ENCODE data around the gene ZAP70.

The ZAP70 gene

GRCh38 chr2:97731274-97732020, 18.1 kb downstream of the ZAP70 start:
- TF ChIP-seq CTBP1 (IDR thresholded peaks at IDR 0.05; ENCODE audit: borderline replicate concordance) (no peak), PKNOX1 (IDR thresholded peaks at IDR 0.05) (no peak), LEF1 (IDR thresholded peaks at IDR 0.05; ENCODE audit: borderline replicate concordance) (no peak), HDGF (IDR thresholded peaks at IDR 0.05; ENCODE audit: borderline replicate concordance) (no peak), SP1 (IDR thresholded peaks at IDR 0.05) (no peak), FOXA1 (IDR thresholded peaks at IDR 0.05) (no peak), FOXK2 (IDR thresholded peaks at IDR 0.05) (no peak), BHLHE40 (IDR thresholded peaks at IDR 0.05; ENCODE audit: borderline replicate concordance) (no peak), FOXM1 (IDR thresholded peaks at IDR 0.05; ENCODE audit: borderline replicate concordance) (no peak), SUZ12 (IDR thresholded peaks at IDR 0.05) (no peak), NFRKB (IDR thresholded peaks at IDR 0.05) (no peak), ELF4 (IDR thresholded peaks at IDR 0.05) (no peak), TARDBP (IDR thresholded peaks at IDR 0.05) (no peak)
- ChIA-PET POLR2A (no interaction called here), CTCF (no interaction called here)
- no peak for DNase-seq (ENCODE audit: extremely low spot score)

- ChIA-PET POLR2A (no interaction called here), CTCF (no interaction called here)
- no peak for DNase-seq (ENCODE audit: extremely low spot score)
- no peak for TF ChIP-seq FOXA1 (IDR thresholded peaks at IDR 0.05)
Observed at GRCh38 chr2:97732436-97733340, 19.3 kb downstream of the ZAP70 start.

DNA sequence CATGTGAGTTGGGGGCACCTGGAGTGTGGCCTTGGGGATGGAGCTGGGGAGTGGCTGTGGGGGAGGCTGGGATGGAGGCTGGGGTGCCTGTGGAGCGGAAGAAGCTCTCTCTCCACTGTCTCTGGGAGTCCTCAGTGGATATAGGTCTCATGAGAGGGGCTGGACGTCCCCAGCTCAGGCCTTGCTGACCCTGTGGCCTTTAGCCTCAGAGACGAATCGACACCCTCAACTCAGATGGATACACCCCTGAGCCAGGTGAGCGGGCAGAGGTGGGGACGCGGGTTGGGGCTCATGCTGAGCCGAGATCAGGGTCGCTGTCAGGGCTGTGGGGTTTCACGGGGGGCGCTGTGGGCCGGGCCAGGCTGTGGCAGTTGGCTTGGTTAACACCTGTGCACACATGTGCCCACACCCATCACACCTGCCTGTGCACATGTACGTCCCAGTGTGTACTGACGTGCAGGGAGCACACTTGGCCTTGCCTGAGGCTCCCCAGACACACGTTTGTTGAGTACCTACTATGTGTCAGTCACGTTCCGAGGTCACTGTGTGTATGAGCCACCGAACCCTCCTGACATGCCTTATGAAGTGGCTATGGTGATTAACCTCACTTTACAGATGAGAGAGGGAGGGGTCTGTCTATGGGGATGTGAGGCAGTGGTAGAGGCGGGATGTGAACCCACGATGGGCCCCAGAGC, 20.1 kb downstream of the ZAP70 start:
- TF ChIP-seq TARDBP (IDR thresholded peaks at IDR 0.05) (no peak), FOXA1 (IDR thresholded peaks at IDR 0.05) (no peak), PKNOX1 (IDR thresholded peaks at IDR 0.05) (no peak), SP1 (IDR thresholded peaks at IDR 0.05) (no peak), L3MBTL2 (conservative IDR thresholded peaks at IDR 0.05) (no peak), FOXK2 (IDR thresholded peaks at IDR 0.05) (no peak), FOXM1 (IDR thresholded peaks at IDR 0.05; ENCODE audit: borderline replicate concordance) (no peak), ARNT (IDR thresholded peaks at IDR 0.05) (no peak), LEF1 (IDR thresholded peaks at IDR 0.05; ENCODE audit: borderline replicate concordance) (no peak), NFRKB (IDR thresholded peaks at IDR 0.05) (no peak), BHLHE40 (IDR thresholded peaks at IDR 0.05; ENCODE audit: borderline replicate concordance) (no peak), HDGF (IDR thresholded peaks at IDR 0.05; ENCODE audit: borderline replicate concordance) (no peak), SUZ12 (IDR thresholded peaks at IDR 0.05) (no peak), ZNF384 (IDR thresholded peaks at IDR 0.05) (no peak), CTBP1 (IDR thresholded peaks at IDR 0.05; ENCODE audit: borderline replicate concordance) (no peak), ELF4 (IDR thresholded peaks at IDR 0.05) (no peak)
- no peak for DNase-seq (ENCODE audit: extremely low spot score)
- CTCF ChIA-PET, result no interaction called here
- POLR2A ChIA-PET, result no interaction called here

- ChIA-PET CTCF (no interaction called here), POLR2A (no interaction called here)
- no peak for TF ChIP-seq ARNT (IDR thresholded peaks at IDR 0.05)
- no peak for TF ChIP-seq SP1 (IDR thresholded peaks at IDR 0.05)
- TF ChIP-seq TARDBP (IDR thresholded peaks at IDR 0.05), result no peak
- no peak for TF ChIP-seq ELF4 (IDR thresholded peaks at IDR 0.05)
- TF ChIP-seq FOXK2 (IDR thresholded peaks at IDR 0.05), result no peak
- TF ChIP-seq FOXM1 (IDR thresholded peaks at IDR 0.05; ENCODE audit: borderline replicate concordance), result no peak
- no peak for TF ChIP-seq ZNF384 (IDR thresholded peaks at IDR 0.05)
- no peak for TF ChIP-seq CTBP1 (IDR thresholded peaks at IDR 0.05; ENCODE audit: borderline replicate concordance)
- TF ChIP-seq SUZ12 (IDR thresholded peaks at IDR 0.05), result no peak
- TF ChIP-seq HDGF (IDR thresholded peaks at IDR 0.05; ENCODE audit: borderline replicate concordance), result no peak
- no peak for TF ChIP-seq LEF1 (IDR thresholded peaks at IDR 0.05; ENCODE audit: borderline replicate concordance)
- no peak for TF ChIP-seq L3MBTL2 (conservative IDR thresholded peaks at IDR 0.05)
- TF ChIP-seq BHLHE40 (IDR thresholded peaks at IDR 0.05; ENCODE audit: borderline replicate concordance), result no peak
- no peak for TF ChIP-seq NFRKB (IDR thresholded peaks at IDR 0.05)
- no peak for DNase-seq (ENCODE audit: extremely low spot score)
Observed at GRCh38 chr2:97734061-97735051, 21.0 kb downstream of the ZAP70 start.

GRCh38 chr2:97735161-97735561, 21.8 kb downstream of the ZAP70 start:
- TF ChIP-seq ZNF384 (IDR thresholded peaks at IDR 0.05) (no peak), FOXA1 (IDR thresholded peaks at IDR 0.05) (no peak), NFRKB (IDR thresholded peaks at IDR 0.05) (no peak), FOXM1 (IDR thresholded peaks at IDR 0.05; ENCODE audit: borderline replicate concordance) (no peak), PKNOX1 (IDR thresholded peaks at IDR 0.05) (no peak), SUZ12 (IDR thresholded peaks at IDR 0.05) (no peak), BHLHE40 (IDR thresholded peaks at IDR 0.05; ENCODE audit: borderline replicate concordance) (no peak), TARDBP (IDR thresholded peaks at IDR 0.05) (no peak), HDGF (IDR thresholded peaks at IDR 0.05; ENCODE audit: borderline replicate concordance) (no peak), ARNT (IDR thresholded peaks at IDR 0.05) (no peak), FOXK2 (IDR thresholded peaks at IDR 0.05) (no peak), CTBP1 (IDR thresholded peaks at IDR 0.05; ENCODE audit: borderline replicate concordance) (no peak), L3MBTL2 (conservative IDR thresholded peaks at IDR 0.05) (no peak)
- ChIA-PET CTCF (no interaction called here), POLR2A (no interaction called here)
- no peak for DNase-seq (ENCODE audit: extremely low spot score)

All from HEK293T (cell line).